Endothelial cell (in vitro differentiated cells): ENCODE results near the gene ATP6V1G2. TPM values are rescaled to one million over a fixed set of nuclear protein-coding genes. Genes with fewer than 3 reads are reported as not detected.

Source experiments
- DNase-seq: peaks from one replicate; pipeline ENCODE4 v3.0.0; 2021; ENCODE audit warnings: low spot score
- H3K27ac Mint-ChIP-seq: one replicate; pipeline ENCODE4 v1.8.0; 2021; ENCODE audit warnings: mixed read lengths, inconsistent platforms; ENCODE audit not compliant: unreplicated experiment
- H3K27me3 Mint-ChIP-seq: one replicate; pipeline ENCODE4 v1.8.0; 2021; ENCODE audit warnings: mild to moderate bottlenecking, moderate library complexity, mixed read lengths, inconsistent platforms; ENCODE audit not compliant: unreplicated experiment
- H3K36me3 Mint-ChIP-seq: one replicate; pipeline ENCODE4 v1.8.0; 2021; ENCODE audit warnings: mild to moderate bottlenecking, low read depth, mixed read lengths, inconsistent platforms; ENCODE audit not compliant: unreplicated experiment
- H3K4me1 Mint-ChIP-seq: one replicate; pipeline ENCODE4 v1.8.0; 2021; ENCODE audit warnings: mild to moderate bottlenecking, mixed read lengths, inconsistent platforms; ENCODE audit not compliant: unreplicated experiment
- H3K4me3 Mint-ChIP-seq: one replicate; pipeline ENCODE4 v1.8.0; 2021; ENCODE audit warnings: mild to moderate bottlenecking, mixed read lengths, inconsistent platforms; ENCODE audit not compliant: unreplicated experiment
- H3K9me3 Mint-ChIP-seq: one replicate; pipeline ENCODE4 v1.8.0; 2021; ENCODE audit warnings: mixed read lengths, inconsistent platforms; ENCODE audit not compliant: unreplicated experiment
- total RNA-seq: library from RNA; stranded (reverse); fragmentation: NEBNext Ultra II Directional; extraction: Animal tissue kit (Norgen Biotek cat#: 25700); gene quantifications from one replicate; pipeline ENCODE4 v1.2.1, GENCODE V29; 2021; ENCODE audit not compliant: unreplicated experiment
- TF ChIP-seq, protein P1 (sequence below): fragments of 200-600 bp; sonication (generic); IDR thresholded peaks from one replicate; pipeline ENCODE4 v1.5.0; 2021; ENCODE audit warnings: antibody characterized with exemption; ENCODE audit not compliant: unreplicated experiment

ATP6V1G2 gene
- total RNA-seq, 1 donor from 2014 or later = 1.8 TPM

DNA sequence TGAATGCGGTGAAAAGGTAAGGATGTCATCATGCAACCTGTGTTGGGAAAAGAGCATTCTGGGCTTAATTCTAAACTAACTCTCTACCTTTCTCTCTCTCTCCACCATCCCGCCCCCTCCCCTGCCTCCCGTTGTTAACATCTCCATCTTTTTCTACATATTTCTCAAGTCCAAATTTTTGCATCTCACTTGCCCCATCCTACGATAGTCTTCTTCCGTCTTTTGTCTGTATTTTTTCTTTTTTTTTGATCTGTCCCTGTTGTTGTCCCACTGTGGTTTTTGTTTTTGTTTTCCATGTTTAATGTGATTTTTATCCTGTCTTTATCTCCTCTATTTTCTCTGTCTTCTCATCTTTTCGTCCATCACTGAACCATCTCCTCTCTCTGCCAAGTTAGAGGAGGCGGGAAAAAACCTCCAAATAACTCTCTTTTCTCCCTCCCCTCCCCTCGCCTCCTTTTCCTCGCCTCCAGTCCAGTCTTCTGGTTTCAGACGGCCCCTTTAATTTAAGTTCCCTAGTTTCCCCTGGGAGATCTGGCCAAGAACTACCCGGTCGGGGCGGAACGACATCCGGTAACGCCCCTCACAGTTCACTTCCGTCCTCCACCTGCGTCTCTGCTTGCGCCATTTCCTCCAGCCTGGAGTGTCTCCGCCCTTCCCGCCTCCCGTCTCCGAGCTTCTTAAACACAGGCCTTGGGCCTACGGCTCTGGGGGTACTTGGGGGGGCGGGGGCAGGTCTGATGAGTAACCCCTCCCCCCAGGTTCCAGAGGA lies 734 bp upstream of the ATP6V1G2 start, which contains the start of gene NFKBIL1:
Gene NFKBIL1, plus strand, starts transcription at position 651 of the 769 bp plus-strand sequence. Its CDS starts 87 bp downstream, at position 738.
- TF ChIP-seq, protein P1, sequence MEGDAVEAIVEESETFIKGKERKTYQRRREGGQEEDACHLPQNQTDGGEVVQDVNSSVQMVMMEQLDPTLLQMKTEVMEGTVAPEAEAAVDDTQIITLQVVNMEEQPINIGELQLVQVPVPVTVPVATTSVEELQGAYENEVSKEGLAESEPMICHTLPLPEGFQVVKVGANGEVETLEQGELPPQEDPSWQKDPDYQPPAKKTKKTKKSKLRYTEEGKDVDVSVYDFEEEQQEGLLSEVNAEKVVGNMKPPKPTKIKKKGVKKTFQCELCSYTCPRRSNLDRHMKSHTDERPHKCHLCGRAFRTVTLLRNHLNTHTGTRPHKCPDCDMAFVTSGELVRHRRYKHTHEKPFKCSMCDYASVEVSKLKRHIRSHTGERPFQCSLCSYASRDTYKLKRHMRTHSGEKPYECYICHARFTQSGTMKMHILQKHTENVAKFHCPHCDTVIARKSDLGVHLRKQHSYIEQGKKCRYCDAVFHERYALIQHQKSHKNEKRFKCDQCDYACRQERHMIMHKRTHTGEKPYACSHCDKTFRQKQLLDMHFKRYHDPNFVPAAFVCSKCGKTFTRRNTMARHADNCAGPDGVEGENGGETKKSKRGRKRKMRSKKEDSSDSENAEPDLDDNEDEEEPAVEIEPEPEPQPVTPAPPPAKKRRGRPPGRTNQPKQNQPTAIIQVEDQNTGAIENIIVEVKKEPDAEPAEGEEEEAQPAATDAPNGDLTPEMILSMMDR = no peak
- Mint-ChIP-seq H3K9me3 (no peaks in the 10 kb centered on the region), H3K4me1 (peaks cover 10% of the 10 kb centered on the region), H3K27ac (peak within 1 kb of the TSS; percentile 87), H3K27me3 (peaks cover 2% of the 10 kb centered on the region), H3K36me3 (no peaks in the 10 kb centered on the region), H3K4me3 (peak within 1 kb of the TSS; percentile 85)
- DNase-seq = peak; percentile 67

DNA sequence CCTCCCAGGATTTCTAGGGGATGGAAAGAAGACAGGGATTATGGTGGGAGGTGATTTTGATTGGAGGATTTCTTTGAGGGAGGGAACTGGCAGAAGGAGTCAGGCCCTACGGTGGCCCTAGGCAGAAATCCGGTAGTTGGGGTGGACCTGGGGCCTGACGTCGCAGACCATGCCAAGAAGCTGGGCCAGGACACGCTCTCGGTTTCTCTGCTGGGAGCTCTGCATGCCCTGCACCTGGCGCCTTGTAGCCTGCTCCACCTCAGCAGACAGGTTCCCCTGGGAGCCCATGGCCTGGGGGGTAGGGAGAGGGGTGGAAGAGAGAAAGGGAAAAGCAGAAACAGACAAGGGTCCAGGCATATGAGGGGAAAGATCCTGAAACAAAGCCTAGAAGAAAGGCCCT lies 1.1 kb downstream of the ATP6V1G2 start:
- no peak for DNase-seq
- Mint-ChIP-seq H3K27ac (no peak overlapping the region), H3K36me3 (peaks cover 6% of the 10 kb centered on the region), H3K9me3 (no peaks in the 10 kb centered on the region), H3K4me3 (peak overlapping the region; percentile 49), H3K4me1 (peaks cover 16% of the 10 kb centered on the region), H3K27me3 (peaks cover 4% of the 10 kb centered on the region)
- TF ChIP-seq, protein P1 = no peak

DNA sequence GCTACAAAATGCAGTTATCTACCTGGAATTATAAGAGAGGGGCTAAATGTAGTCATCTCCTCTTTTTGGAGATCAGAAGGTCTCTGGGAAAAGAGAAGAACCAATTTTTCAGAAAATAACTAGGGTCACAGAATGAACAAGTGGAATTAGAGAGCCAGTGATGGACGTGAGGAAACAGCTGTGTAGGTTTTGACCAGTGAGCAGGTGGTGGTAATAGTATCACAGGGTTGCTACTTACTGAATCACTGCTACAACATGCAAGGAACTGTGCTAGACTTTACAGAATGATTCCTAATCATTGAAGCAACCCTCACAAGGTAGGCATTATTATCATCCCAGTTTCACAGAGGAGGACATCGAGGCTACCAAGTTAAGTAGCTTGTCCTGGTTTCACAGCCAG lies 1.7 kb downstream of the ATP6V1G2 start:
- H3K36me3 Mint-ChIP-seq = peaks cover 12% of the 10 kb centered on the region
- TF ChIP-seq, protein P1 = no peak
- no peak overlapping the region for H3K27ac Mint-ChIP-seq
- peaks cover 7% of the 10 kb centered on the region for H3K27me3 Mint-ChIP-seq
- no peaks in the 10 kb centered on the region for H3K9me3 Mint-ChIP-seq
- DNase-seq = no peak
- peaks cover 21% of the 10 kb centered on the region for H3K4me1 Mint-ChIP-seq
- H3K4me3 Mint-ChIP-seq = no peak overlapping the region

DNA sequence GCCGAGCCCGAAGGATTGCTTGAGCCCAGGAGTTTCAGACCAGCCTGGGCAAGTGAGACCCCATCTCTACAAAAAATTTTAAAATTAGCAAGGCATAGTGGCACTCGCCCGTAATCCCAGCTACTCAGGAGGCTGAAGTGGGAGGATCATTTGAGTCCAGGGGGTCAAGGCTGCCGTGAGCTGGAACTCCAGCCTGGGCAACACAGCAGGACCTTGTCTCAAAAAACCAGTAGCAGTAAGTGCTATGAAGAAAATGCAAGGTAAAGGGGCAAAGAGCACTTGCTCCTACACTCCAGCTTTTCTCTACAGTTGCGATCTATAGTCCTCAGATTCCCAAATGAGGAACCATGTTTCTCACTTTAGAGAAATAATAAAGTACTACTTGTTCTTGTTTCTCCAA lies 2.8 kb downstream of the ATP6V1G2 start:
- Mint-ChIP-seq H3K36me3 (peaks cover 21% of the 10 kb centered on the region), H3K4me1 (peaks cover 31% of the 10 kb centered on the region), H3K4me3 (no peak overlapping the region), H3K9me3 (no peaks in the 10 kb centered on the region), H3K27ac (no peak overlapping the region), H3K27me3 (peaks cover 10% of the 10 kb centered on the region)
- TF ChIP-seq, protein P1 = no peak
- no peak for DNase-seq
